HepG2 (cell line): ENCODE data around the gene CELF4.

Experiments used
- CEBPB ChIP-seq: IDR thresholded peaks from 2 replicates; pipeline ENCODE4 v1.6.1; 2011; ENCODE audit warnings: low read depth, low read length, improper control_type of control experiment, borderline replicate concordance
- SMAD1 ChIP-seq: sonication (generic); formaldehyde crosslinking; IDR thresholded peaks from 2 replicates; pipeline ENCODE4 v1.4.0; 2020; ENCODE audit warnings: missing genetic modification reagents, low read depth, mild to moderate bottlenecking, borderline replicate concordance

DNA sequence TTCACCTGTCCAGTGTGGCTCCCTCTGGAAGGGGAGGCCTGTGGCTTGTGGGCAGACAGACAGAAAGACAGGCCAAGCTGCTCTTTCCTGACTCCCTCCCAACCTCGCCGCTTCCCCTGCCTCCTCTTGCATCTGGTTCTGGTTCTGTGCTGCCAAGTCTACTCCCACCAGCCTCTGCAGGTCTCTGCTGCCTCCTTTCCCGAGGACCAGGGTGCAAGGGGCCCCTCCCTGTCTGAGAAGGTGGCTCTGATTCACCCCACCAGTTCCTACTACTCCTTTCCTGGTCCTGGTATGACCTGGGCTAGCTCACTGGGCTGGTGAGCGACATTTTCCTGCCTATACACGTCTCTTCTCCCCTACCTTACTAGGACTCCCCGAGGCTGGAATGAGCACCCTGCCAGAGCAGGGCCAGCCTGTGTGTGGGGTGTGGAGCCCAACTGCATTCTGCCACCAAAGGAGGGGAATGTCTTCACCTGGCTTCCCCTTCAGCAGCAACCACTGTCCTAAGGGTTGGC, 238.5 kb downstream of the CELF4 start:
- TF ChIP-seq SMAD1 (CRISPR knock-in tag) = no peak
- TF ChIP-seq CEBPB = no peak
